HepG2 (cell line): ENCODE measurements around the gene KIF22. TPM values are rescaled to one million over a fixed set of nuclear protein-coding genes. Genes with fewer than 3 reads are reported as not detected.

ENCODE experiments used
- AKAP8 ChIP-seq: sonication (generic); formaldehyde crosslinking; IDR thresholded peaks from 2 replicates; pipeline ENCODE4 v1.5.1; 2020; ENCODE audit warnings: mild to moderate bottlenecking, missing genetic modification reagents
- GABPA ChIP-seq, 2 experiments: IDR thresholded peaks; 2 replicates each; pipeline ENCODE4 v1.6.1; 2011 to 2016; ENCODE audit warnings: low read depth in 2 of 2, low read length in 1 of 2, missing biosample characterization in 1 of 2, missing genetic modification characterization in 1 of 2
- GATAD1 ChIP-seq: IDR thresholded peaks from 2 replicates; pipeline ENCODE4 v1.6.1; 2016; ENCODE audit warnings: missing genetic modification reagents, missing compliant biosample characterization
- GTF2F1 ChIP-seq: fragments of 150-350 bp; IDR thresholded peaks from 2 replicates; pipeline ENCODE4 v1.6.1; 2014; ENCODE audit warnings: low read length
- ISL2 ChIP-seq: sonication (generic); formaldehyde crosslinking; IDR thresholded peaks from 2 replicates; pipeline ENCODE4 v1.5.0; 2020; ENCODE audit warnings: missing genetic modification reagents
- KLF9 ChIP-seq: IDR thresholded peaks from 2 replicates; pipeline ENCODE4 v1.6.1; 2016; ENCODE audit warnings: low read depth
- THAP11 ChIP-seq: IDR thresholded peaks from 2 replicates; pipeline ENCODE4 v1.6.1; 2016; ENCODE audit warnings: missing biosample characterization, missing genetic modification reagents
- ZBTB3 ChIP-seq: sonication (generic); formaldehyde crosslinking; IDR thresholded peaks from 2 replicates; pipeline ENCODE4 v1.4.0; 2020; ENCODE audit warnings: low read depth, mild to moderate bottlenecking, moderate library complexity, missing genetic modification reagents, borderline replicate concordance
- polyA plus RNA-seq, 8 experiments: library from polyadenylated mRNA; depleted of rRNA in 3 of 8; stranded (reverse) in 7 of 8; unstranded in 1 of 8; fragments of >200 nt; fragmentation: Illumina TruSeq in 4 of 8; extraction: Trizol in 4 of 8; gene quantifications; 2 replicates each; pipeline versions ENCODE4 v1.2.1 to v1.2.3, GENCODE V29; 2011 to 2016; ENCODE audit warnings: low read depth in 4 of 8, missing spikeins in 1 of 8, mixed read lengths in 1 of 8; ENCODE audit not compliant: insufficient read depth in 1 of 8
- total RNA-seq, 5 experiments: library from RNA; depleted of rRNA; stranded (reverse); fragments of >200 nt; fragmentation: Illumina TruSeq; extraction: Trizol; gene quantifications; 2 replicates each; pipeline ENCODE4 v1.2.3, GENCODE V29; 2016; ENCODE audit warnings: low read depth in 1 of 5
- TF ChIP-seq, protein P1 (sequence below): sonication (generic); formaldehyde crosslinking; IDR thresholded peaks from 2 replicates; pipeline ENCODE4 v1.5.0; 2020; ENCODE audit warnings: mild to moderate bottlenecking, missing genetic modification reagents, borderline replicate concordance
- TF ChIP-seq, protein P2 (sequence below): sonication (generic); formaldehyde crosslinking; IDR thresholded peaks from 2 replicates; pipeline ENCODE4 v1.4.0; 2020; ENCODE audit warnings: mild to moderate bottlenecking, missing genetic modification reagents

The KIF22 gene
- total and polyA plus RNA-seq, 2 of the 13 experiments (the other 11 are each of a cell fraction or from before 2014, with no cell fraction given), result 95.8 to 118 TPM

GRCh38 chr16:29840240-29840639 lies 49.7 kb downstream of the KIF22 start (continued):
- TF ChIP-seq GATAD1 (CRISPR knock-in tag) (no peak), AKAP8 (CRISPR knock-in tag) (no peak), GTF2F1 (no peak), ZBTB3 (CRISPR knock-in tag) (no peak), ISL2 (no peak), KLF9 (CRISPR knock-in tag) (no peak), THAP11 (no peak), GABPA (IDR thresholded peaks at IDR 0.05; ENCODE audit: low read depth, low read length) (no peak), GABPA (CRISPR knock-in tag; IDR thresholded peaks at IDR 0.05; ENCODE audit: low read depth) (no peak)
- TF ChIP-seq, protein P1, sequence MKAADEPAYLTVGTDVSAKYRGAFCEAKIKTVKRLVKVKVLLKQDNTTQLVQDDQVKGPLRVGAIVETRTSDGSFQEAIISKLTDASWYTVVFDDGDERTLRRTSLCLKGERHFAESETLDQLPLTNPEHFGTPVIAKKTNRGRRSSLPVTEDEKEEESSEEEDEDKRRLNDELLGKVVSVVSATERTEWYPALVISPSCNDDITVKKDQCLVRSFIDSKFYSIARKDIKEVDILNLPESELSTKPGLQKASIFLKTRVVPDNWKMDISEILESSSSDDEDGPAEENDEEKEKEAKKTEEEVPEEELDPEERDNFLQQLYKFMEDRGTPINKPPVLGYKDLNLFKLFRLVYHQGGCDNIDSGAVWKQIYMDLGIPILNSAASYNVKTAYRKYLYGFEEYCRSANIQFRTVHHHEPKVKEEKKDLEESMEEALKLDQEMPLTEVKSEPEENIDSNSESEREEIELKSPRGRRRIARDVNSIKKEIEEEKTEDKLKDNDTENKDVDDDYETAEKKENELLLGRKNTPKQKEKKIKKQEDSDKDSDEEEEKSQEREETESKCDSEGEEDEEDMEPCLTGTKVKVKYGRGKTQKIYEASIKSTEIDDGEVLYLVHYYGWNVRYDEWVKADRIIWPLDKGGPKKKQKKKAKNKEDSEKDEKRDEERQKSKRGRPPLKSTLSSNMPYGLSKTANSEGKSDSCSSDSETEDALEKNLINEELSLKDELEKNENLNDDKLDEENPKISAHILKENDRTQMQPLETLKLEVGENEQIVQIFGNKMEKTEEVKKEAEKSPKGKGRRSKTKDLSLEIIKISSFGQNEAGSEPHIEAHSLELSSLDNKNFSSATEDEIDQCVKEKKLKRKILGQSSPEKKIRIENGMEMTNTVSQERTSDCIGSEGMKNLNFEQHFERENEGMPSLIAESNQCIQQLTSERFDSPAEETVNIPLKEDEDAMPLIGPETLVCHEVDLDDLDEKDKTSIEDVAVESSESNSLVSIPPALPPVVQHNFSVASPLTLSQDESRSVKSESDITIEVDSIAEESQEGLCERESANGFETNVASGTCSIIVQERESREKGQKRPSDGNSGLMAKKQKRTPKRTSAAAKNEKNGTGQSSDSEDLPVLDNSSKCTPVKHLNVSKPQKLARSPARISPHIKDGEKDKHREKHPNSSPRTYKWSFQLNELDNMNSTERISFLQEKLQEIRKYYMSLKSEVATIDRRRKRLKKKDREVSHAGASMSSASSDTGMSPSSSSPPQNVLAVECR (CRISPR knock-in tag), result no peak
- TF ChIP-seq, protein P2, sequence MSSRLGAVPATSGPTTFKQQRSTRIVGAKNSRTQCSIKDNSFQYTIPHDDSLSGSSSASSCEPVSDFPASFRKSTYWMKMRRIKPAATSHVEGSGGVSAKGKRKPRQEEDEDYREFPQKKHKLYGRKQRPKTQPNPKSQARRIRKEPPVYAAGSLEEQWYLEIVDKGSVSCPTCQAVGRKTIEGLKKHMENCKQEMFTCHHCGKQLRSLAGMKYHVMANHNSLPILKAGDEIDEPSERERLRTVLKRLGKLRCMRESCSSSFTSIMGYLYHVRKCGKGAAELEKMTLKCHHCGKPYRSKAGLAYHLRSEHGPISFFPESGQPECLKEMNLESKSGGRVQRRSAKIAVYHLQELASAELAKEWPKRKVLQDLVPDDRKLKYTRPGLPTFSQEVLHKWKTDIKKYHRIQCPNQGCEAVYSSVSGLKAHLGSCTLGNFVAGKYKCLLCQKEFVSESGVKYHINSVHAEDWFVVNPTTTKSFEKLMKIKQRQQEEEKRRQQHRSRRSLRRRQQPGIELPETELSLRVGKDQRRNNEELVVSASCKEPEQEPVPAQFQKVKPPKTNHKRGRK (CRISPR knock-in tag), result no peak
